Neural cell (in vitro differentiated cells): ENCODE measurements around the gene CRB2.

Experiments used
- POLR2AphosphoS5 ChIP-seq: IDR thresholded peaks from 2 replicates; pipeline ENCODE4 v1.6.1; 2012
- SMC3 ChIP-seq: fragments of 450-650 bp; conservative IDR thresholded peaks from 2 replicates; pipeline ENCODE4 v1.6.1; 2014; ENCODE audit warnings: antibody characterized with exemption, mild to moderate bottlenecking, moderate library complexity; ENCODE audit not compliant: poor library complexity
- TAF1 ChIP-seq: IDR thresholded peaks from 2 replicates; pipeline ENCODE4 v1.6.1; 2012; ENCODE audit warnings: low read depth
- TF ChIP-seq, protein P1 (sequence below): fragments of 450-650 bp; IDR thresholded peaks from 2 replicates; pipeline ENCODE4 v1.5.1; 2014; ENCODE audit warnings: antibody characterized with exemption, mild to moderate bottlenecking, moderate library complexity; ENCODE audit not compliant: poor library complexity, severe bottlenecking

- TF ChIP-seq POLR2AphosphoS5 = no peak
- TF ChIP-seq, protein P1, sequence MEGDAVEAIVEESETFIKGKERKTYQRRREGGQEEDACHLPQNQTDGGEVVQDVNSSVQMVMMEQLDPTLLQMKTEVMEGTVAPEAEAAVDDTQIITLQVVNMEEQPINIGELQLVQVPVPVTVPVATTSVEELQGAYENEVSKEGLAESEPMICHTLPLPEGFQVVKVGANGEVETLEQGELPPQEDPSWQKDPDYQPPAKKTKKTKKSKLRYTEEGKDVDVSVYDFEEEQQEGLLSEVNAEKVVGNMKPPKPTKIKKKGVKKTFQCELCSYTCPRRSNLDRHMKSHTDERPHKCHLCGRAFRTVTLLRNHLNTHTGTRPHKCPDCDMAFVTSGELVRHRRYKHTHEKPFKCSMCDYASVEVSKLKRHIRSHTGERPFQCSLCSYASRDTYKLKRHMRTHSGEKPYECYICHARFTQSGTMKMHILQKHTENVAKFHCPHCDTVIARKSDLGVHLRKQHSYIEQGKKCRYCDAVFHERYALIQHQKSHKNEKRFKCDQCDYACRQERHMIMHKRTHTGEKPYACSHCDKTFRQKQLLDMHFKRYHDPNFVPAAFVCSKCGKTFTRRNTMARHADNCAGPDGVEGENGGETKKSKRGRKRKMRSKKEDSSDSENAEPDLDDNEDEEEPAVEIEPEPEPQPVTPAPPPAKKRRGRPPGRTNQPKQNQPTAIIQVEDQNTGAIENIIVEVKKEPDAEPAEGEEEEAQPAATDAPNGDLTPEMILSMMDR = no peak
- TF ChIP-seq TAF1 = no peak
- TF ChIP-seq SMC3 = no peak
Measured at GRCh38 chr9:123339666-123340510, 16.1 kb upstream of the CRB2 start.
